ENCODE measurements around the gene TSC2. TPM values are rescaled to one million over a fixed set of nuclear protein-coding genes. Genes with fewer than 3 reads are reported as not detected.
"Not testable (repeated sequence)": the region's sequence is repeated elsewhere in the genome, so short reads cannot be mapped to it uniquely, and the experiment has no call there.

Gene TSC2
- total RNA-seq, 1 donor from 2014 or later, result 73.3 TPM

- intact Hi-C loops (cut with DNase I), result no loop called here
- DNase-seq (ENCODE audit: low spot score), result no peak
Observed at GRCh38 chr16:2009164-2009711, 38.5 kb upstream of the TSC2 start.

GRCh38 chr16:2009791-2010510 is 37.8 kb upstream of the TSC2 start, which contains the start of gene ZNF598:
ZNF598 (minus strand) TSS chr16:2009821.
- intact Hi-C loops (cut with DNase I), result loop anchor here (5.0 kb wide), 1 partner anchor 37 kb away; the partner anchor contains the start of genes NTHL1 and TSC2
- DNase-seq (ENCODE audit: low spot score), result peak; percentile 90

DNA sequence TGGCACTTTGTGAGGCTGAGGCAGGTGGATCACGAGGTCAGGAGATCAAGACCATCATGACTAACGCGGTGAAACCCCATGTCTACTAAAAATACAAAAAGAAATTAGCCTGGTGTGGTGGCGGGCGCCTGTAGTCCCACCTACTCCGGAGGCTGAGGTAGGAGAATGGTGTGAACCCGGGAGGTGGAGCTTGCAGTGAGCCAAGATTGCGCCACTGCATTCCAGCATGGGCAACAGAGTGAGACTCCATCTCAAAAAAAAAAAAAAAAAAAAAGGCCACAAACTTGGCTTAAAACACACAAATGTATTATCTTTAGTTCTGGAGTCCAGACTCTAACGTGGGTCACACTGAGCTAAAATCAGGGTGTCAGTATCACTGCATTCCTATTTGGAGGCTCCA is 36.1 kb upstream of the TSC2 start:
- intact Hi-C loops (cut with DNase I), result loop anchor here (5.0 kb wide), 1 partner anchor 36 kb away; the partner anchor contains the start of genes NTHL1 and TSC2
- not testable (repeated sequence) for DNase-seq (ENCODE audit: low spot score)

DNA sequence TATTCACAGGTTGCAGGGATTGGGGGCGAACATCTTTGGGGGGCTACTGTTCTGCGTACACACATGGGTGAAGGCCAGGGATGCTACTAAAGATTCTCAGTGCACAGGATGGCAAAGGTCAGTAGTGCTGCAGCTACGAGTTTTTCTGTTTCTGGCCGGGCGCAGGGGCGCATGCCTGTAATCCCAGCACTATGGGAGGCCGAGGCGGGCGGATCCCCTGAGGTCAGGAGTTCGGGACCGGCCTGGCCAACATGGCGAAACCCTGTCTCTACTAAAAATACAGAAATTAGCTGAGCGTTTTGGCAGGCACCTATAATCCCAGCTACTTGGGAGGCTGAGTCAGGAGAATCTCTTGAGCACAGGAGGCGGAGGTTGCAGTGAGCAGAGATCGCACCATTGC is 34.3 kb upstream of the TSC2 start:
- intact Hi-C loops (cut with DNase I), result loop anchor here (5.0 kb wide), 1 partner anchor 34 kb away; the partner anchor contains the start of genes NTHL1 and TSC2
- no peak for DNase-seq (ENCODE audit: low spot score)

DNA sequence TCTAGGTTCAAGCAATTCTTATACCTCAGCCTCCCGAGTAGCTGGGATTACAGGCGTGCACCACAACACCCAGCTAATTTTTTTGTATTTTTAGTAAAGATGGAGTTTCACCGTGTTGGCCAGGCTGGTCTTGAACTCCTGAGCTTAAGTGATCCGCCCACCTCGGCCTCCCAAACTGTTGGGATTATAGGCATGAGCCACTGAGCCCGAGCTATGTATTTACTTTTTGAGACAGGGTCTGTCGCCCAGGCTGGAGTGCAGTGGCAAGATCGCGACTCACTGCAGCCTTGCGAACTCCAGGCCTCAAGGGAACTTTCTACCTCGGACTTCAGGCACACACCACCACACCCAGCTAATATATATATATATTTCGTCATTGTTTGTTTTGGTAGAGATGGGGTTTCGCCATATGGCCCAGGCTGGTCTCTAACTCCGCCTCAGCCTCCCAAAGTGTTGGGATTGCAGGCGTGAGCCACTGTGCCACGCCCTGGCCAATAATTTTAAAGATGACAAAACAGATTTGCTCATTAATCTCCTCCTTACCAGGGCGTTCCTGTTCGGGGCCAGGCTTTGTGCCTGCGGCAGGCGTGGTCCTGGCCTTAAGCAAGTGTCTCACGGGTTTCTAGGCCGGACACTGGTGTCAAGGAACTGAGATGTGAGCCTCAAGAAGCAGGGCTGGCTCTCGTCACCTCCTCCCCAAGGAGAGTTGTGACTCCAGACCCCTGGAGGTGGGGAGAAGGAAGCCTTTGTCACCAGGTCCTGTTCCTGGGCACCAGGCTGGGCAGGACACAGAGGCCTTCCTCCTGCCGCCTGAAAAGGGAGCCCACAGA is 32.5 kb upstream of the TSC2 start:
- DNase-seq (ENCODE audit: low spot score), result no peak
- intact Hi-C loops (cut with DNase I), result no loop called here

DNA sequence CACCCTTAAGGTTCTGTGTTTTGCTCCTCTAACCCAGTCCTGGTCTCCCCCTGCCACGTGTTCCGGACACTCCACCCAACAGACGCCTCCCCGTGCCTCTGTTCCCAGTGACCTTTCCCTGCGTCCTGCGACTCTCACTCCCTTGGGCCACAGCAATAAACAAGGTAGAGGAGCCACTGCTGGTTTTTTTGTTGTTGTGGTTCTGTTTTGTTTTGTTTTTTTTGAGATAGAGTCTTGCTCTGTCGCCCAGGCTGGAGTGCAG is 31.9 kb upstream of the TSC2 start:
- no peak for DNase-seq (ENCODE audit: low spot score)
- intact Hi-C loops (cut with DNase I), result no loop called here

DNA sequence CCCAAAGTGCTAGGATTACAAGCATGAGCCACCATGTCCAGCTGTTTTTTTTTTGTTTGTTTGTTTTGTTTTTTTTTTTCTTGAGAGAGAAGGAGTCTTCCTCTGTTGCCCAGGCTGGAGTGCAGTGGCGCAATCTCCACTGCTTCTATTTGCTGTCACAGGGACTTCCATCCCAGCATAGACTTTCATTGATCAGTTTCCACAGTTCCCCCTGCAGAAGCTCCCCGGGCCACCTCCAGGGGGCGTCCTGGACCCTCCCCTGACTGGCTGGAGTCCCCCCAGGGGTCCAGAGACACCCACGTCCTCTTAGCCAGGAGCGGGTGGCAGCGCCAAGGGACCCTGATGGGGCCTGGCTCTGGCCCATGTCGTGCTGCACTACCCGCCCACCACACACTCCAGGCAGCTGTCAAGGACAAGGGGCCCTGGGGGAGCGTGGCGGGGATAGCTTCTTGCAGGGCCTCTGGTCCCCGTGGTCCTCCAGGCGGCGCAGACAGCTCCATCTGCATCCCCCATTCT is 31.3 kb upstream of the TSC2 start:
- no peak for DNase-seq (ENCODE audit: low spot score)
- intact Hi-C loops (cut with DNase I), result no loop called here

DNA sequence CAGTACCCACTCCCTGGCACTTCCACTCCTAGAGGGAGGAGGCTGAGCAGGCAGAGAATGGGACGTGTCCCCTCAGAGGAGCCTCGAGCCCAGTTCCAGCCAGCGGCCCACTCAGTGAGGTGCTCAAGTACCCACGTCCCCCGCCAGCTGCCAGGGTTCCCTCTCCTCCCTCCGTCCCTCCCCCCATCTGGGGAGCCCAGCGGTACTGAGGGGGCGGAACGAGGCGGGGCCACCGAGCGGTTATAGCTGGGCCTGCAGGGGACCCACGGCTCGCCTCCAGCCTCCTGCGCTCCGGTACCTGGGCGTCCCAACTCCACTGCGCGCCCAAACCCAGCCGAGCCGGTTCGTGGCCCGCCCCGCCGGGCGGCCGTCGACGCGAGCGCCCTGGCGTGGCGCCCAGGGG is 28.3 kb upstream of the TSC2 start, which contains the start of gene NPW:
Gene NPW, plus strand, starts transcription at position 268 of the 403 bp plus-strand sequence.
- no peak for DNase-seq (ENCODE audit: low spot score)
- intact Hi-C loops (cut with DNase I), result no loop called here

- no peak for DNase-seq (ENCODE audit: low spot score)
- intact Hi-C loops (cut with DNase I), result loop anchor here (5.0 to 10.0 kb wide), 2 partner anchors 62 to 485 kb away; no protein-coding TSS in a partner anchor
Observed at GRCh38 chr16:2019921-2020831, 27.6 kb upstream of the TSC2 start.

- intact Hi-C loops (cut with DNase I), result loop anchor here (1.0 to 10.0 kb wide), 3 partner anchors 60 to 482 kb away; no protein-coding TSS in a partner anchor
- no peak for DNase-seq (ENCODE audit: low spot score)
Observed at GRCh38 chr16:2022723-2023091, 25.1 kb upstream of the TSC2 start.

GRCh38 chr16:2023092-2024031 is 24.4 kb upstream of the TSC2 start:
- peak; percentile 98 for DNase-seq (ENCODE audit: low spot score)
- intact Hi-C loops (cut with DNase I), result loop anchor here (1.0 to 10.0 kb wide), 3 partner anchors 59 to 481 kb away; no protein-coding TSS in a partner anchor

DNA sequence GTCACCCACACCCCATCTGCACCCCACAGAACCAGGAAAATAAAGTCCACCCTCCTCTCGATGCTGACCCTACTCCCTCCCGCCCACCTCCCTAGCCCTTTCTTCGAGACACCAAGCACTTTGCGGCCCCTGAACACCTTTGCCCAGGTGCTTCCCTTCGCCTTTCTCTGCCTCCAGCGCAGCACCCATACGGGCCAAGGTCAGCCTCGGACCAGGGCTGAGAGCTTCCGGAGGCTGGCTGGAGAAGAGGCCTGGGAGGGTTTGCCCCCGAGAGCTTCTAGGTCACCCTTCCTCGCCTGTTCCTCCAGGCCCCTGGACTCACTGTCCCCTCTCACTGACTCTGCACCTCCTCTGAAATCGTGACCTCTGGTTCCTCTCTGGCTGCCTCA is 23.8 kb upstream of the TSC2 start:
- intact Hi-C loops (cut with DNase I), result loop anchor here (5.0 to 10.0 kb wide), 2 partner anchors 58 to 481 kb away; no protein-coding TSS in a partner anchor
- DNase-seq (ENCODE audit: low spot score), result no peak

DNA sequence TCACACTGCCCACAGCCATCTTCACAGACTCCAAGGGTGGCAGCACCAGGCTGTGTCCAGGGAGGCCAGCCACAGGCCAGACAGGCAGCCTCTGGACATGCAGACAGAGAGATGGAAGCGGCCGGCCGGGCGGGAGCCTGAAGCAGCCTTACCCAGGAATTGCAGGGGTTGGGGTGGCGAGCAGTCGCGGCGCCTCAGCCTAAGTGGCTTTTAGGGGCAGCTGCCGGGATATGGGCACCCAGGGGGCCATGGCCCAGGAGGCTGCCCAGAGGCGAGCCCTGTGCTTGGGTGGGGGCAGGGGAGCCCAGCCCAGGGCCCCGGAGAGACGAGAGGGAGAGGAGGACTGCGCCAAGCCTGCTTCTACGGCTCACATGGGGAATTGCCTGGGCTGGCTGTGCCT is 22.5 kb upstream of the TSC2 start:
- intact Hi-C loops (cut with DNase I), result loop anchor here (10.0 kb wide), 1 partner anchor 480 kb away; no protein-coding TSS in a partner anchor
- DNase-seq (ENCODE audit: low spot score), result no peak

GRCh38 chr16:2025878-2026460 is 21.8 kb upstream of the TSC2 start:
- no peak for DNase-seq (ENCODE audit: low spot score)
- intact Hi-C loops (cut with DNase I), result loop anchor here (10.0 kb wide), 1 partner anchor 479 kb away; no protein-coding TSS in a partner anchor

- DNase-seq (ENCODE audit: low spot score), result no peak
- intact Hi-C loops (cut with DNase I), result loop anchor here (10.0 kb wide), 1 partner anchor 478 kb away; no protein-coding TSS in a partner anchor
Observed at GRCh38 chr16:2026461-2027023, 21.2 kb upstream of the TSC2 start, which contains the start of gene NHERF2. NHERF2 (plus strand) TSS chr16:2026902; CDS start chr16:2027006, 104 bp downstream.

DNA sequence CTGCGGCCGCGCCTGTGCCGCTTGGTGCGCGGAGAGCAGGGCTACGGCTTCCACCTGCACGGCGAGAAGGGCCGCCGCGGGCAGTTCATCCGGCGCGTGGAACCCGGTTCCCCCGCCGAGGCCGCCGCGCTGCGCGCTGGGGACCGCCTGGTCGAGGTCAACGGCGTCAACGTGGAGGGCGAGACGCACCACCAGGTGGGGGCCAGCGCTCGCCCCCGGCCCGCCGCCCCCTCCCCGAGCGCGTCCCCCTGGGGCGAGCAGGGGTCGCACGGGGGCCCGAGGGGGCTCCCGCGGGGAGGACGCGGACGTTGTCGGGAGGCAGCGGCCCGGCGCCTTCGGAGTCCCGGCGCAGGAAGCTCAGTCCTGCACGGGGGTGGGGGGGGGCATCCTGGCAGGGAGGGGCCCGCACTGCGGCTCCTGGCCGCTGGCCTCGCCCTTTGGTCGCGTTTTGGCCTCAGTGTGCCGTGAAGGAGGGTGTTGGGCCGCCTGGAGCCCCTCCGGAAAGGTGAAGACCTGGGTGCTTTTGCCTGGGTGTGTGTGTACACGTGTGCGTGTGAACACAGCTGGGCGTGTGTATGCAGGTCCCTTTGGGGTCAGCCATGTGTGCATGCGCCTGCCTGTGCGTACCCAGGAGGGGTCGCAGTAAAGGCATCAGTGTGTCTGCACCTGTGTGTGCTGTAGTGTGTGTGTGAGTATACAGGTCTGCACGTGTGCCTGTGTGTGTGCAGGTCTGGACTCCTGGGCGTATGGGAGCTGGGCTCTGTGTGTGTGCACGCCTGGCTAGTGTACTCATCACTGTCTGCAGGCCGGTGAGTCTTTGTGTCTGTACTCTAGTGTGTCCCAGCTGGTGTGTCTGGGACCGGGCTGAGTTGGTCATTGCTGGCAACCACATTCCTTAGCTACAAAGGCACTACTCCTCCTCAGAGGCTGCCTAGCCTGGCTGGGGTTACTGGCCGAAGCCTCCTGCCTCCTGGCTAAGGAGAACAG is 20.5 kb upstream of the TSC2 start:
- no peak for DNase-seq (ENCODE audit: low spot score)
- intact Hi-C loops (cut with DNase I), result loop anchor here (2.0 to 10.0 kb wide), 2 partner anchors 17 to 477 kb away; no protein-coding TSS in a partner anchor
